Left kidney (tissue), 2 donors: ENCODE data around the gene GPR12. TPM values are rescaled to one million over a fixed set of nuclear protein-coding genes. Genes with fewer than 3 reads are reported as not detected.

Experiments
- DNase-seq: peaks from one replicate; pipeline ENCODE4 v3.0.0-alpha.2; 2013
- polyA plus RNA-seq: library from polyadenylated mRNA; unstranded; fragments of 120-200 nt; gene quantifications from one replicate; pipeline ENCODE4 v1.2.1, GENCODE V29; 2013; ENCODE audit not compliant: insufficient read length

GPR12 gene
- polyA plus RNA-seq, 1 donor: not detected

- no peak for DNase-seq
Measured at GRCh38 chr13:26705536-26705935, 55.0 kb downstream of the GPR12 start.

Other genes starting within 250 kb of the GPR12 start
- gene WASF3, start 203.1 kb downstream of the GPR12 start, polyA plus RNA-seq: 62.9 TPM